Endothelial cell of hepatic sinusoid (primary cell): ENCODE measurements around the gene RXRB.

ENCODE experiments used
- in situ Hi-C: cut with HindIII; loops from 2 replicates; pipeline ENCODE4 v1.10.0; 2017; ENCODE audit warnings: low sequenced_read_pairs

RXRB gene

DNA sequence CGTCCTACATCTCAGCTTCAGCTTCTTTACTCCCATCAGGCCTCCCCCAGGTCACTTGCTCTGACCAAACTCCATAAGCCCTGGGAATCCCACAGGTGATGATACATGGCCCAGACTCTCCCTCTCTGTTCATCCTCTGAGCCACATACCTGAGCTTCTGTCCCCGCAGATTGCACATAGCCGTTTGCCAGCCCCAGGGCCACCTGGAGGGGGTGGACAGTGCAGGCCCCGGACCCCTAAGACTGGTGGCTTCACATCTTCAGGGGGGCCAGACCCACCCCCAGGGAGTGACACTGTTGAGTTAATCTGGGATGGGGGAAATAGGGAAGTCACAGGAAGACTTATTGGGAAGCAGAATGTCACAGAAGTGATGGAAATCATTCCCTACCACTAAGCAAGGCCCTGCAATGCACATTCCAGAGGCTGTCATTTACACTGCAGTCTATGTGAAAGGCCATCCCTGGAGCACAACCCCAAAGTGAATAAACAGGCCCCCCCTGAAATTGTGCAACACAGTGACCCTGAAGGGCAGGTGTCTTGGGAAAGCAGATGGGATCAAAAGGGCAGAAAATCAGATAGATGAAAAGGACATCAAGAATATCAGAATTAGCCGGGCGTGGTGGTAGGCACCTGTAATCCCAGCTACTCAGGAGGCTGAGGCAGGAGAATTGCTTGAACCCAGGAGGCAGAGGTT, 2.2 kb downstream of the RXRB start:
- in situ Hi-C loops = no loop called here

DNA sequence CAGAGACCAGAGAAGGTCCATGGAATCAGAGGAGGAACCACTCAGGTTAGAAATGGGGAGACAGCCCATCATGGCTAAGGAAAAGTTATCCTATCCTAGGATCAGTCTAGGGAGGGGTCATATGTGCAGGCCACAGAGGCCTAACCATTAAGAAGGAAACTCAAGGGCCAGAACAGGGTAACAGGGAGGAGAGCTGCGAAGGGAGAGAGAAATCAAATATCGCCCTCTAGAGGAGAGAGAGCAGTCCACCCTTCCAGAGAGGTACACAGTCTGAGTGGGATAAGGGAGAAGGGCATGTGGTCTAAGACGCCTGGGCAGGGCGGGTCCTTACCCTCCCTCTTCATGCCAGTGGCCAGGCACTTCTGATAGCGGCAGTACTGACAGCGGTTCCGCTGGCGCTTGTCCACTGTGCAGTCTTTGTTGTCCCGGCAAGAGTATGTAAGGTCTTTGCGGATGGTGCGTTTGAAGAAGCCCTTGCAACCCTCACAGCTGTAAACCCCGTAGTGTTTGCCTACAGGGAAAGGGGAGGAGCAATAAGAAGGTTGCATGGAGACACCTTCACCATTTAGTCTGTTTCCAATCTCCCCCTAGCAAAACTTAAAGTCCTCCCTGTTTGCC, 2.9 kb downstream of the RXRB start:
- in situ Hi-C loops = no loop called here

DNA sequence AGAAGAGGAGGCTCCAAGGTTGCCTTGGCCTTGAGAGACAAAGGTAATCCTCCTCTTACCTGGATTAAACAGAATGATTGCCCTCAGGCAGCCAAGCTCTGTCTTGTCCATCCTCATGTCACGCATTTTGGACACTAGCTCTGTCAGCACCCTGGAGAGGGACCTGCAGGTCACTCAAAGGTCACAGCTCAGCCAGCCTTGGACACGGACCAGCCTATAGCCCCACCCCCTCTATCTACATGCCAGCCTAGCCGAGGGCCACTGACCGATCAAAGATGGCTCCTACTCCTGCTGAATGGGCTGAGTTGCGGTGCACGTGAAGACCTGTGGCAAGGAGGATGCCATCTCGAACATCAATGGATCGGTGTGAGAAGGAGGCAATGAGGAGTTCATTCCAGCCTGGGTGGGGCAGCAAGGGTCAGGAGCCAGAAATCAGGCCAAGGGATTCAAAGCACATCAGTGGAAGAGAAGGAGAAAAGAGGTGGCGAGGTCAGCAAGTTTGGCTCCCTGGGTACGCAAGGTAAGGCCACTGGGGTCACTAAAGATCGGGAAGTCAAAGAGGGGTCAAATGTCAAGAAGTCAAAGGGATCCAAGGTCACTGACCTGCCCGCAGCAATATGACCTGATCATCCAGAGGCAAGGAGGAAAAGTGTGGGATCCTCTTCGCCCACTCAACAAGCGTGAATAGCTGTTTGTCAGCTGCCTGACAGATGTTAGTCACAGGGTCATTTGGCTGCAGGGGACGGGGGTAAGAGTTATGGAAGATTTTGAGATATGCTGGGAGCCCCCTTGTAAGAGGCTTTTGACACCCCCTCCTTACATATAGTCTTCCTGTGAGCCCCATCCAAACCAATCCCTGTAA, 4.9 kb downstream of the RXRB start:
- in situ Hi-C loops = no loop called here

DNA sequence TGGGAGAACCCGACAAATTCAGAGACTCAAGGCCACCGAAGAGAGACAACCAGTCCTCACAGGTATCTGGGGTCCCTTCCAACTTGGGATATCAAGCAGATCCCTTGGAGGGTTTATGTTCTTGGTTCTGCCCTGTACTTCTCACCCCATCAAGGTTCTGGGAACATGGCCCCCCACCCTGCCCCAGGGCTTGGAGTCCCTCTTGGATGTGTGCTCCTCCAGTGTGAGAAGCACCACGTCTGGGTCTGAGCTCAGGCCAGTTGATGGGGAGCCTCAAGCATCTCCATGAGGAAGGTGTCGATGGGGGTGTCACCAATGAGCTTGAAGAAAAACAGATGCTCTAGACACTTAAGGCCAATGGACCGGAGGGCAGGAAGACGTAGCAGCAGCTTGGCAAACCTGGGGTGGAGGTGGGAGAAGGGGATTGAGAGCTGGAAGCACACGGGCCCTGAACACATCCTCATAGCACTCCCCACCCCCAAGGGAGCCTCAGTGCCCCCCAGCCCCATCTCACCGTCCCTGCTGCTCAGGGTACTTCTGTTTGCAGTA, 6.0 kb downstream of the RXRB start:
- in situ Hi-C loops = no loop called here

DNA sequence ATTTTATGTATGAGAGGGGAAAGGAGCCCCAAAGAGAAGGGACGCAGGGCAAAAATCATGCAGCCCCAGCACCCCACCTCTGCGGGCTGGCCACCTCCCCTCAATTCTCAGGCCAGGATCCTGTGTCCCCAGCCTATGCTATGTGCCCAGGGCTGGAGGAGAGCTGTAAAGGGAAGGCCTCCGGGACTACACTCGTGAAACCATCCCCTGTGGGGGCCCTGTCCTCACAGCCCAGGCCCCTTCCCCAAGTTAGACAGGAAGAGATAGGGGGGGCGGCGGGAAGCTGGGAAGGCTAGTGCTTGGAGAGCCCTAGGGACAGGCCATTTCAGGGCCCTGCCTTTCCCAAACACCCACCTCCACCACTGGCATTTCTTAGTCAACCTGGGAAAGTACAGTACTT, 6.8 kb downstream of the RXRB start:
- in situ Hi-C loops = no loop called here

DNA sequence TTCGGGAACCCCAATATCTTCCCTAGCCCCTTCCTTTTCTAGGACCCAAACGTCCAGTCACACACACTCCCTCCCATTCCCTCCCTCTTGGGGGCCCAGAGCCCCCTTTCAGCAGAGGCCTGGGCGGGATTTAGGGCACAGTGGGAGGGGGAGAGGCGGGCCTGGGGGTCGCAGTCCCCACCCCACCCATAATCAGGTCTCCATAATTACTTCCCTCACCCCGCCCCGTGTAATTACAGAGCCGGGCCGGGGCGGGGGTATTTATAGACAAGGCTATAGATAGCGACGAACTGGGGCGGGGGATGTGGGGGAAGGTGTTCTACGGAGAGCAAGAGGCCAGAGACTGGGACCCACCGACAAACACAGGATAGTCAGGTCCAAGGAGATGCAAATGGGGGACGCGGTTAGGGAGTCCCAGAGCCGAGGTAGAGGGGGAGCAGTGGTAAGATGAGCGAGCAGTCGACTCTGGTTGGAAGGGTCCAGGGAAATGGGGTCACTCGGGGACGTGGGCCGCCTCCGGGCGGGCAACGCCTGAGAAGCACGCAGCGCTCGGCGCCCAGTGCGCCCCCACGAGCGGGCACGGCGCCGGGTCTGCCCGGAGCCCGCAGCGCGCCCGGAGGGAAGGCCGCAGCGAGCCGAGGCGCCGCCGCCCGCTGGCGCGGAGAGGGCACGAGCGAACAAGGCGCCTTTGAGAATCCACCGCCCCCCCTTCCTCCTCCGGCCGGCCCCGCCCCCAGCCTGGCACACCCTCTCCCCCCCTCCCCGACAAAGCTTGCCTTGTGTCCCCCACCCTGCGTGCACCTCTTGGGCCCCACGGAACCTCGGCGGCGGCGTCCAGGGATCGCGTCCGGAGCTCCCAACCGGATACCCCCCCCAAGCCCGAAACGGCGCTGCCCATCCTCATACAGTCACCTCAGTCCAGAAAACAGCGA, 7.5 kb downstream of the RXRB start:
- in situ Hi-C loops = no loop called here

DNA sequence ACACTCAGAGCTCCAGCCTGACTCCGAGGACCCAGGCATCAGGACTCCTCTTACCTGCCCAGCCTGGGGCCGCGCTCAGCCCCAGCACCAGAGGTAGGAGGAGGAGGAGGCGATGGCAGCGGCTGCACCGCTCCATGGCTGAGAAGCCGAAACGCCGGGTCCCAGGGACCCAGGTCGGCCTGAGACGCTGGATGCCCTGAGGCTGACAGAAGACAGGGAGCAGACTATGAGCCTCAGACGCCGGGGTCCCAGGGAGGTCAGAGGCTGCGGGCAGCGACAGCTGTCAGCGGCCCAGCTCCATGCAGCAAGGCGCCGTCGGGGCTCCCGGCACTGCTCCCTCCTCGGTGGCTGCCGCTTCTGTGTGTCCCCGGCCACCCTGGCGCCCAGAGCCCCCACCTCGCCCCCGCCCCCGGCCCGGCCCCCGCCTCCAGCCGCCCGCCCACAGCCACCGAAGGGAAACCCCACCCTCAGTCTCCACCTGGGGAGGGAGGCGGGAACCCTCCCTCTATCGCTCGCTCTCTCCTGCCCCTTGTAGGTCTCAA, 8.3 kb downstream of the RXRB start, which contains the start of gene COL11A2:
Gene COL11A2, minus strand, starts transcription at position 363 of the 542 bp plus-strand sequence. Its CDS starts 227 bp downstream, at position 136.
- in situ Hi-C loops = no loop called here

DNA sequence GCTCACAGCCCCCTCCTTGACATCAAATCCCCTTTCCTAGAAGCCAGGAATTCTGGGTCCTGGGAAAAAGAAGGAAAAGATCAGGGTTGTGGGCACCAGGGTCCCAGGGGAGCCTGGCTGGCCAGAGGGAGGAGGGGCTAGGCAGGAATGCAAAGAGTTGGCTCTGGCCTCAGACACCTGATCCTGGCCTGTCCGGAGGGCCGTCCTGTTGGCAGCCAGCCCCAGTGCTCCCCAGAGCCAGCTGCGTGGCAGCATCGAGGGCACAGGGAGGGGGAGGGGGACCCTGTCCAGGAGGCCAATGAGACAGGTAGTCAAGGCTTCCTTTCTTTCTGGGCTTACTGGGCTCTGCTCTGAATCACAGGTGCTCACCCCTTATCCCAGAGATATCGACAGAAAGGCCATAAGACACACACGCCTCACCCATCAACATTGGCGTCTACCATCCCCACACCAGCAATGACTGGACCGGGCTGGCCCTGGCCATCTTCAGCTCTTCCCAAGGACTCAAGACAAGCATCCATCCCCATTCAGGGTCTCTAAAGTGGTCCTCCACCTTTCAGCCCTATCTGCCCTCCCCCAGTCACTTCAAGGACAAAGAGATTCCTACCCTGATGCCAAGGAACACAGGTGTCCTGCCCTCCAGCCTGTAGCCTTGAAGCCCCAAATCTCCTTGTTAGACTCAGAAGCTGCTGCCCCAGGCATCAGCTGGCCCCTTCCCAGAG, 8.9 kb downstream of the RXRB start:
- in situ Hi-C loops = no loop called here

DNA sequence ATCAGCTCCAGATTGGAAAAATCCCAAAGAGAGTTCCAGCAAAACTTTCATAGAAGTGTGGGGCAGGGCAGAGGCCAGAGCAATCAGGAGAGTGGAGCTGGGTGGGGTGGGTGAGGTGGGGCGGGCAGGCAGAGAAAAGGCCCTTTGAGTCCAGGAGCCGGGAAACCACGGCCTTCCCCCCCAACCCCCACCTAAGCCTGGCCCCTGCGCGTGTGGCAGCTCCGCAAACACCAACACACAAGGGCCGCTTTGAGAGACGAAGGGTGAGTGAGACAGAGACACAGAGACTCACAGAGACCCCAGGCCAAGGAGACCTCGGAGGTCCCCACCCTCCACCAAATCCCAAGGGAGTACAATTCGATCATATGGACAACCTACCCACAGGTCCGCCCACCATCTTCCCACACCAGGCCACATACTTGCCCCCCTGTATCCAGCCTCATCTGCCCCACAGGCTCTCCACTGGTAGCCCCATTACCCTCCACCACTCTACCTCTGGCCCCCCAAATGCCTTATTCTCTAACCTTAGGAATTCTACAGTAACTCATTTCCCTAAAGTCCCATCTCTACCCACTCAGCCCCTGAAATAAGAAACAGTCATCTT, 9.9 kb downstream of the RXRB start:
- in situ Hi-C loops = no loop called here

DNA sequence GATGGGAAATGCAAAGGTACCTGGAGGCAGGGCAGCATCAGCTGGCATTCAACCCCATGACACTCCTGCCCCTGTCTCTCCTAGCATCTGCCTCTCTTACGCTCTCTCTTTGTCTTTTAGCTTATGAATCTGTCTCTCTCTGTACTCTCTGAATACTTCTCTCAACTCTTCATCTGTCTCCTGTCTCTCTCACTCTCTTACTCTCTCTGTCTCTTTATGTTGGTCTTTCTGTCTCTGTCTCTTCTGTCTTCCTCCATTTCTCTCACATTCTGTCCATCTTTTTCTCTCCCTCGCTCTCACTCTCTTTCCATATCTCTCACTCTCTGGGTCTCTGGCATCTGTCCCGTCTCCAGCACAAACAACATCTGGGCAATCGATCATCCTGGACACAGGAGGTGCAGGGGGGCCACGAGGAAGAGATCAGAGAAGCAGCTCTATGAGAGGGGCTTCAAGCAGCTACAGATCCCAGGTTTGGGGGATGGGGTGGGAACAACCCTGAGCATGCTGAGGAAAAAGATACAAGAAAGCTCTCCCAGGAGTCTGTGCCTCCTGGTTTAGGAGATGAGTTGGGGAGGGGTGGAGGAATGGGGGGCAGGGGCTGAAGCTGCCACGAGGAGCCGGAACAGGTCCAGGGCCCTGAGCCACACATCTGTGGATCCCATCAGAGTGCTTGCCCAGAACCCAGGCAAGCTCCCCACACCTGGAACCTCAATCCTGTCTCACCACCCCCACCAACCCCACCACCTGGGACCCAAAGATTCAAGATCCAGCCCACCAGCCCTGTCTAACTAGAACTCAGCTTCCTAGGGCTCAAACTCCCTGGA, 10.6 kb downstream of the RXRB start:
- in situ Hi-C loops = no loop called here

DNA sequence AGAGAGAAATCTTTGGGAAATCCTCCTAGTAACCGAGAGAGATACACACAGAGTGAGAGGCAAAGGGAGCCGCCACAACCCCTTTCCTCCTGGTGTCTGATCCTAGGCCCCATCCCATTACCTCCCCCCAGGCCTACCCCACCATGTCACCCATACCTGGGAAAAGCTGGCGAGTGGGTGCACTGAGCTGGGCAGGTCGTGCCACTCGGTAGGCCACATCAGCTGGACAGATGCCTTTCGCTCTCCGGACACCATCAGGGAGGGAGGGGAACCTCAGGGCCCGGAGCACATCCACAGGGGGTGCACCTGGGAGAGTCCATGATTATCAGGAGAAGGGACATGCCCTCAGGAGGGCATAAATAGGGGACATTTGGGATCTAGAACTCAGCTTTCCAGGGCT, 11.3 kb downstream of the RXRB start:
- in situ Hi-C loops = no loop called here

DNA sequence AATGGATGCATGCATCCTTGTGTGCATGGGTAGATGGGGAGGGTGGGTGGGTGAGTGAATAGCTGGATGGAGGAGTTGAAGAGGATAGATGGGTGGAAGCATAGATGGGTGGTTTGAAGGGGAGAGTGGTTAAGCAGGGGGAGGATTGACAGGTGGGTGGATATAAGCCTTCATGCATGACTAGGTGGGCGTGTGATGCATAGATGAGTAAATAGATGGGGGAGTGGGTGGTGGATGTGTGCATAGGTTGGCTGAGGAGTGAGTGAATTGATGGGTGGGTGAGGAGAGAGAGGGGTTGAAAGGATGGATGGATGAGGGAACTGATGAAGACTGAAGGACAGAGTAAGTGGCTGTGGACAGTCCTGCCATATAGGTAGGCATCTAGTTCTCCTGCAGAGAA, 12.7 kb downstream of the RXRB start:
- in situ Hi-C loops = no loop called here

DNA sequence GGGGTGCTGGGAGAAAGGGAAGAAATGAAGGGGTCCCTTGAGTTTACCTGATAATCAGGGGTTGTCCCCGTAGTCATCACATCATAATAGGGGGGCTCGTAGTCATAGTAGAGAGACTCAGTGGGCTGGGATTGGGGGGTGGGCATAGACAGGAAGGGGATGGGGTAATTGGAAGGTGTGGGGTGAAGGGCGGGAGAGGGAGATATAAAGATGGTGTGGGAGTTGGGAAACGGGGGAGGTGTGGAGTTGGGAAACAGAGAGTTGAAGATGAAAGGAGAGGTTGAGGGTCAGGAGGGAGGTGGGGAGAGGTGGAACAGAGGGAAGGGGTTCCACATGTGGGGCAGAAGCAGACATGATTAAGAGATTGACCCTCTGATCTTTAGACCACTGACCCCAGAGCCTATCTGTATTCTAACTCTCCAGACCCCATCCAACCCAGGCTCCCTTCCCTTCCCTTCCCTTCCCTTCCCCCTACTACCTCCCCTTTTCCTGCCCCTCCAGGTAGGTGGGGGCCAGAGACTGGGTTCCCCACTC, 14.7 kb downstream of the RXRB start:
- in situ Hi-C loops = no loop called here

DNA sequence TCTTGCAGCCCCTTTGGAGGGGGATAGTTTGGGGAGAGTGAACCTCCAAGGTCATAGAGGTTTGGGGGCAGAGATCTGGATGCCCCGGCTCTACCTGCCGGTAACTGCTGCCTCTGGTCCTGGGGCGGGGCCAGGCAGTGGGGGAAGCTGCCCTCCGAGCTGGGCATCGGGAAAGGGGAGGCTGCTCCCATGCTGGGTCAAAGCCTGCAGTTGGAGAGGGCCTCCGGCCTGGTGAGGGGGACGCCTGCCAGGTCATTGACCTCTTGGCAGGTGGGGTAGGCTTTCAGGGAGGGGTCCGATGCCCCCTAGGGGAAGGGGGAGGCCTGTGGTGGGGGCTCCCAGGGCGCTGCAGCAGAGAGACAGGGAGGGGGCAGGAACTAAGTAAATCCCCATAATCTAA, 15.3 kb downstream of the RXRB start:
- in situ Hi-C loops = no loop called here

DNA sequence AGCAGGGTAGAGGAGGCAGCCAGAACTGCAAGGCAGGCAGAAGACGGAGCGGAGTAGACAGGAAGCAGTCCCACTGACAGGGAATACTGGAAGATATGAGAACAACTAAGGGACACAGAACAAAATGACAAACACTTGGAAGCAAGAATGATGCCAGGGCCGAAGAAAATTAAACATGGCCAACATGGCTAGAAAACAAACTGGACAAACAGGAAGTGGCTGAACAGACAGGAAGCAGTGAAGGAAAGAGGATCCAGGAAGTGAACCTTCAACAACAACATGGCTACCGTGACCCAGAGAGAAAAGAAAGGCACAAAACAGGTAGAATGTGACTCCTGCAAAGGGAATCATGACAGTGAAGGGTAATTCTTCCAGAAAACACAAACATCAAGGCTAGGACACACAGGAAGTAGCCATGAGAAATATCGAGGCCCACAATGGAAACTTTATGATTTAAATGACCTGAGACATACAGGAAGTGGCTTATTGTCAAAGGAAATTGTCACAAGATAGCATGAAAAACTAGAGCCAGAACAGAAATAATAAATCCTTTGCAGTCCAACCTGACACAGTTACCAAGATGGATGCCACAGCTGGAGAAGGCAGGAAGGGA, 17.3 kb downstream of the RXRB start:
- in situ Hi-C loops = no loop called here

DNA sequence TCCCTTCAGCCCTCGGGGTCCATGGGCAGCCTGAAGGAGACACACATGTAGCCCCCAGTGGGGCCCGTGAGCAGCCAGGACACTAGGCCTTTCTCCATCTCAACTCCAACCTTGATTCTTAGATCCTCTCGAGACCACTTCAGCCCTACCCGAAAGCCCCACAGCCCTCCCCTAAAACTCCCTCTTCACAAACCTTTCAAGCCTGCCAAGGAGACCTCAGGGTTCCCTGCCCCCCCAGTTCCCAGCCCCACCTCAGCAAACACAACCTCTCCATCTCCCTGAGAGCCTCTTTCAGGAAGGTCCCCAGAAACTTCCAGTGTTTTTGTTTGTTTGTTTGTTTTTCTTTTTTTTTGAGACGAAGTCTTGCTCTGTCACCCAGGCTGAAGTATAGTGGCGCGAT, 19.3 kb downstream of the RXRB start:
- in situ Hi-C loops = no loop called here

DNA sequence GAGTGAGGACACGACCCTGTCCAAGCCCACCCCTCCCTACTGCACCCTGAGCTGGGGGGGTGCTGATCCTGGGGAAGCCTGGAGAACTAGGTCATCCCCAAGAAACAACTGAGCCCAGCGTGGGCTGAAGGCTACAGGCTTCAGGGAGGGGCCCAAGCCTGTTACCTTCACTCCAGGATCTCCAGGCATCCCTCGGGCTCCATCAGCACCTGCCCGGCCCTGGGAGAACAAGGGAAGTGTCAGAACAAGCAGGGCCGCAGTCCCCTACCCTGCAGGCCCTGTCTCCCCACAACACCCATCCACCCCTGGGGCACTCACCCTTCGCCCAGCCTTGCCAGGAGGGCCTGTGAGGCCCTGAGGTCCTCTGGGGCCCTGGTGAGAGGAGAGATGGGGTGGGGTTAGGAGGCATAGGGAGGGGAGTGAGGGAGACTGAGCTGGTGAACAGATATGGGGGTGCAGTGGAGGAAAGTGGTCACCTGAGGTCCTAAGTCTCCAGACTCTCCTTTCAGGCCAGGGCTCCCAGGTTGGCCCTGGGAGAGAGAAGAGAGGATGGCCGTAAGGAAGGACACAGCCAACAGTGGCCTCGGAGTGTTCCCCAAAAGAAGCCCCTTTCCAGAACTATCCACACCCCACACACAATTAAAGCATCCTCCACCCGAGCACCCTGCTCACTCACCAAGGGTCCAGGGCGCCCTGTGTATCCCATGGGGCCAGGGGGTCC, 21.6 kb downstream of the RXRB start:
- in situ Hi-C loops = no loop called here
